ENCODE results near the gene RARRES1. TPM values are rescaled to one million over a fixed set of nuclear protein-coding genes. Genes with fewer than 3 reads are reported as not detected.

Gene RARRES1
- total RNA-seq, 1 donor from 2014 or later = 65.8 TPM

- intact Hi-C loops (cut with DNase I) = no loop called here
- ATAC-seq = peak; percentile 99 to 100
Observed at GRCh38 chr3:158672215-158673176, 59.8 kb downstream of the RARRES1 start, which contains the start of gene LXN. Gene LXN, minus strand, starts transcription at chr3:158672648. Its CDS starts 170 bp downstream, at chr3:158672478.

DNA sequence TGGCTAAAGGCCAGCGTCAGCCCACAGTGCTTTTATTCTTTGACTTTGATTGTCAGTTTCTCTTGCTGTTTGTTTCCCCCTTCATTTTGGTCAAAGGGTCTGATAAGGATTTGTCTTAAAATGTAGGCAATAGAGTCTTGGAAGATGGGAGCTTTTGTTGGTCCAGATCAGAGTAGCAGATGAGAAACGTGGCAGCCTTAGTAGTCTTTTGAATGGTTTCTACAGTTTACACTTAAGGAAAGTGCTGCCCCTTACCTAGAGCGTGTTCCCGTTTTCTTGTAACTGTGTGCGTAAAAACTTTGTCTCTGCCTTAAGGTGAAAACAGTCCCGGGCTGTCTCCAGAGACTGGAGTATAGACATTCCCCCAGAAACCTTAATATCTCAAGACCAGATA lies 60.4 kb downstream of the RARRES1 start:
- ATAC-seq = peak in 1 of 2 donors; percentile 22
- peak overlapping the region; percentile 81 for H3K27ac ChIP-seq
- DNase-seq = no peak
- TF ChIP-seq, protein P1, sequence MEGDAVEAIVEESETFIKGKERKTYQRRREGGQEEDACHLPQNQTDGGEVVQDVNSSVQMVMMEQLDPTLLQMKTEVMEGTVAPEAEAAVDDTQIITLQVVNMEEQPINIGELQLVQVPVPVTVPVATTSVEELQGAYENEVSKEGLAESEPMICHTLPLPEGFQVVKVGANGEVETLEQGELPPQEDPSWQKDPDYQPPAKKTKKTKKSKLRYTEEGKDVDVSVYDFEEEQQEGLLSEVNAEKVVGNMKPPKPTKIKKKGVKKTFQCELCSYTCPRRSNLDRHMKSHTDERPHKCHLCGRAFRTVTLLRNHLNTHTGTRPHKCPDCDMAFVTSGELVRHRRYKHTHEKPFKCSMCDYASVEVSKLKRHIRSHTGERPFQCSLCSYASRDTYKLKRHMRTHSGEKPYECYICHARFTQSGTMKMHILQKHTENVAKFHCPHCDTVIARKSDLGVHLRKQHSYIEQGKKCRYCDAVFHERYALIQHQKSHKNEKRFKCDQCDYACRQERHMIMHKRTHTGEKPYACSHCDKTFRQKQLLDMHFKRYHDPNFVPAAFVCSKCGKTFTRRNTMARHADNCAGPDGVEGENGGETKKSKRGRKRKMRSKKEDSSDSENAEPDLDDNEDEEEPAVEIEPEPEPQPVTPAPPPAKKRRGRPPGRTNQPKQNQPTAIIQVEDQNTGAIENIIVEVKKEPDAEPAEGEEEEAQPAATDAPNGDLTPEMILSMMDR (IDR thresholded peaks at IDR 0.05) = no peak
- H3K27me3 ChIP-seq (ENCODE audit: low read depth) = no peaks in the 10 kb centered on the region
- H3K4me1 ChIP-seq = peaks cover 24% of the 10 kb centered on the region
- H3K36me3 ChIP-seq = peaks cover 39% of the 10 kb centered on the region
- intact Hi-C loops (cut with DNase I) = no loop called here
- H3K4me3 ChIP-seq = peak overlapping the region; percentile 68
- H3K9me3 ChIP-seq = no peaks in the 10 kb centered on the region

More at GRCh38 chr3:158672215-158673176, 59.8 kb downstream of the RARRES1 start, which contains the start of gene LXN:
- Histone ChIP-seq H3K4me3 (peak within 1 kb of the TSS; percentile 68), H3K9me3 (no peaks in the 10 kb centered on the region), H3K4me1 (peaks cover 24% of the 10 kb centered on the region), H3K27me3 (ENCODE audit: low read depth) (no peaks in the 10 kb centered on the region), H3K36me3 (peaks cover 37% of the 10 kb centered on the region), H3K27ac (peak within 1 kb of the TSS; percentile 81)
- TF ChIP-seq, protein P1 (IDR thresholded peaks at IDR 0.05) = peak; percentile 72
- peak; percentile 92 for DNase-seq

- DNase-seq (no peak), ATAC-seq (no peak)
- Histone ChIP-seq H3K4me1 (peaks cover 24% of the 10 kb centered on the region), H3K9me3 (no peaks in the 10 kb centered on the region), H3K27me3 (ENCODE audit: low read depth) (no peaks in the 10 kb centered on the region), H3K27ac (no peak overlapping the region), H3K36me3 (peaks cover 71% of the 10 kb centered on the region), H3K4me3 (no peak overlapping the region)
- intact Hi-C loops (cut with DNase I) = no loop called here
- TF ChIP-seq, protein P1 (IDR thresholded peaks at IDR 0.05) = no peak
Observed at GRCh38 chr3:158668506-158668905, 63.8 kb downstream of the RARRES1 start.

DNA sequence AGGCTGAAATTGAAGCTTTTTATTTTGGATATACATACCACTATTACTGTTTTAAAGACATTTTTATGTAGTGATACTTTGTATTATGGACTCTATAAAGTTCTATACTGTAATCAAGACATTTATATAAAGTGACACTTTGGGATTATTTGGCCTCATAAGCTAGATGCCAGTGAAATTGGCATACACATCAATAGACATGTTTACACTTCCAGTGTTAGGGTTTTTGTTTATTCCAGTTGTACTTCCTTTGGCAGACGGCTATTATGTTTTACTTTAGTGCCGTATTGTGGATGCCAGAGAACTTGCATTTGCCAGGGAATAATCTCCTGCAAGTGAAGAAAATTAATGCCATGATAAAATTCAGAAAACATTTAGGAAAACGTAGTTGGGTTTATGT lies 65.8 kb downstream of the RARRES1 start:
- Histone ChIP-seq H3K4me1 (peaks cover 11% of the 10 kb centered on the region), H3K27ac (no peak overlapping the region), H3K4me3 (no peak overlapping the region), H3K27me3 (ENCODE audit: low read depth) (no peaks in the 10 kb centered on the region), H3K36me3 (peaks cover 92% of the 10 kb centered on the region), H3K9me3 (no peaks in the 10 kb centered on the region)
- ATAC-seq = no peak
- intact Hi-C loops (cut with DNase I) = no loop called here
- TF ChIP-seq, protein P1 (IDR thresholded peaks at IDR 0.05) = no peak
- DNase-seq = no peak

DNA sequence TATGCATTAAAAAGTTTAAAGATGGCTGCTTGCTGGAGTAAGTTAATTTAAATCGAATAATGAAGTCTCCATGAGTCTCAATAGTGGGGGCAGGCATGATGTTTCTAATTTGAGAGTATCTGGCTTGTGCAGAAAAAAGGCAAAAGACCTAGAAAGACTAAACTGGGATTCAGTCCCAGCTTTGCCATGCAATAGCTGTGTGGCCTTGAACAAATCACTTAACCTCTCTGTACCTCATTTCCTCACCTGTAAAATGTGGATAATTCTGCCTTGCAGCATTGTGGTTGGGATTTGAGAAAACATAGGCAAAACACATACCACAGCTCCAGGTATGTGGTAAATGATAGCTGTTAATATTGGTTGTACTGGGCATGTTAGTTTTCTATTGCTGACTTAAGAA lies 68.4 kb downstream of the RARRES1 start:
- Histone ChIP-seq H3K9me3 (no peaks in the 10 kb centered on the region), H3K4me1 (peaks cover 8% of the 10 kb centered on the region), H3K36me3 (peaks cover 97% of the 10 kb centered on the region), H3K4me3 (no peak overlapping the region), H3K27ac (no peak overlapping the region), H3K27me3 (ENCODE audit: low read depth) (no peaks in the 10 kb centered on the region)
- TF ChIP-seq, protein P1 (IDR thresholded peaks at IDR 0.05) = no peak
- no peak for DNase-seq
- no peak for ATAC-seq
- intact Hi-C loops (cut with DNase I) = no loop called here
